H9 (cell line): ENCODE data around the gene LPAR3. TPM values are rescaled to one million over a fixed set of nuclear protein-coding genes. Genes with fewer than 3 reads are reported as not detected.

Experiments
- DNase-seq: peaks from one replicate; pipeline ENCODE4 v3.0.0-alpha.2; 2017
- H2AFZ ChIP-seq: one replicate; pipeline ENCODE4 v1.6.1; 2013; ENCODE audit warnings: mild to moderate bottlenecking, low read length, control low read depth, moderate library complexity
- H2AK5ac ChIP-seq: 2 replicates; pipeline ENCODE4 v1.6.1; 2013; ENCODE audit warnings: low read length, control low read depth, mixed read lengths; ENCODE audit not compliant: insufficient read length
- H2BK120ac ChIP-seq: one replicate; pipeline ENCODE4 v1.6.1; 2013; ENCODE audit warnings: low read depth, mild to moderate bottlenecking, low read length, control low read depth, inconsistent platforms; ENCODE audit not compliant: poor library complexity, severe bottlenecking
- H2BK12ac ChIP-seq: 2 replicates; pipeline ENCODE4 v1.6.1; 2013; ENCODE audit warnings: low read length, control low read depth, mixed read lengths, low read depth; ENCODE audit not compliant: insufficient read length
- H2BK15ac ChIP-seq: 2 replicates; pipeline ENCODE4 v1.6.1; 2013; ENCODE audit warnings: low read depth, low read length, control low read depth
- H2BK20ac ChIP-seq: one replicate; pipeline ENCODE4 v1.6.1; 2013; ENCODE audit warnings: low read depth, mild to moderate bottlenecking, low read length, control low read depth, inconsistent platforms; ENCODE audit not compliant: poor library complexity, severe bottlenecking
- H2BK5ac ChIP-seq: 2 replicates; pipeline ENCODE4 v1.6.1; 2013; ENCODE audit warnings: low read length, control low read depth, mixed read lengths; ENCODE audit not compliant: insufficient read length
- H3K14ac ChIP-seq: 2 replicates; pipeline ENCODE4 v1.6.1; 2013; ENCODE audit warnings: low read length, control low read depth; ENCODE audit not compliant: insufficient read depth
- H3K18ac ChIP-seq: 2 replicates; pipeline ENCODE4 v1.6.1; 2013; ENCODE audit warnings: low read depth, mild to moderate bottlenecking, mixed read lengths, low read length, control low read depth; ENCODE audit not compliant: insufficient read length
- H3K23ac ChIP-seq: 2 replicates; pipeline ENCODE4 v1.6.1; 2013; ENCODE audit warnings: low read length, control low read depth, mixed read lengths, low read depth; ENCODE audit not compliant: insufficient read length
- H3K23me2 ChIP-seq: 2 replicates; pipeline ENCODE4 v1.6.1; 2013; ENCODE audit warnings: low read depth, mild to moderate bottlenecking, mixed read lengths, low read length, control low read depth; ENCODE audit not compliant: insufficient read length, poor library complexity, severe bottlenecking
- H3K27ac ChIP-seq: 2 replicates; pipeline ENCODE4 v1.5.1; 2013; ENCODE audit warnings: low read length, control low read depth, mixed read lengths, low read depth; ENCODE audit not compliant: insufficient read length
- H3K27me3 ChIP-seq: 2 replicates; pipeline ENCODE4 v1.6.1; 2013; ENCODE audit warnings: low read length, control low read depth, inconsistent platforms; ENCODE audit not compliant: insufficient read depth
- H3K4ac ChIP-seq: 2 replicates; pipeline ENCODE4 v1.6.1; 2013; ENCODE audit warnings: low read depth, mild to moderate bottlenecking, control low read depth, inconsistent platforms, low read length, moderate library complexity
- H3K4me1 ChIP-seq: 2 replicates; pipeline ENCODE4 v1.6.1; 2013; ENCODE audit warnings: low read length, control low read depth, inconsistent platforms; ENCODE audit not compliant: insufficient read depth
- H3K4me2 ChIP-seq: 2 replicates; pipeline ENCODE4 v1.6.1; 2013; ENCODE audit warnings: low read length, control low read depth, mixed read lengths; ENCODE audit not compliant: insufficient read length, insufficient read depth
- H3K56ac ChIP-seq: 2 replicates; pipeline ENCODE4 v1.6.1; 2013; ENCODE audit warnings: low read depth, mild to moderate bottlenecking, mixed read lengths, low read length, control low read depth; ENCODE audit not compliant: insufficient read length
- H3K79me1 ChIP-seq: 2 replicates; pipeline ENCODE4 v1.6.1; 2013; ENCODE audit warnings: low read depth, mild to moderate bottlenecking, moderate library complexity, low read length, control low read depth, inconsistent platforms; ENCODE audit not compliant: insufficient read depth, poor library complexity, severe bottlenecking
- H3K79me2 ChIP-seq: 2 replicates; pipeline ENCODE4 v1.6.1; 2013; ENCODE audit warnings: low read length, control low read depth, inconsistent platforms; ENCODE audit not compliant: insufficient read depth
- H3K9ac ChIP-seq: 2 replicates; pipeline ENCODE4 v1.6.1; 2013; ENCODE audit warnings: low read length, control low read depth, mixed read lengths; ENCODE audit not compliant: insufficient read length; ENCODE audit errors: extremely low read depth
- H3K9me3 ChIP-seq: one replicate; pipeline ENCODE4 v1.6.1; 2013; ENCODE audit warnings: low read depth, low read length, inconsistent platforms; ENCODE audit not compliant: control insufficient read depth
- H3T11ph ChIP-seq: one replicate; pipeline ENCODE4 v1.6.1; 2013; ENCODE audit warnings: mild to moderate bottlenecking, low read length, control low read depth, inconsistent platforms
- H4K20me1 ChIP-seq: one replicate; pipeline ENCODE4 v1.6.1; 2013; ENCODE audit not compliant: control insufficient read depth, insufficient read length, insufficient read depth
- H4K5ac ChIP-seq: 2 replicates; pipeline ENCODE4 v1.6.1; 2013; ENCODE audit warnings: low read depth, mild to moderate bottlenecking, mixed read lengths, low read length, control low read depth; ENCODE audit not compliant: insufficient read length
- H4K8ac ChIP-seq: replicated peaks from 2 replicates; pipeline ENCODE4 v1.6.1; 2013; ENCODE audit warnings: low read length, control low read depth, mixed read lengths, low read depth; ENCODE audit not compliant: insufficient read length
- H4K91ac ChIP-seq: 2 replicates; pipeline ENCODE4 v1.6.1; 2013; ENCODE audit warnings: low read depth, mild to moderate bottlenecking, moderate library complexity, mixed read lengths, low read length, control low read depth; ENCODE audit not compliant: insufficient read length
- H3K27ac Mint-ChIP-seq, 3 experiments: 2 replicates in 2 of 3; 3 replicates in 1 of 3; pipeline ENCODE4 v1.8.0; 2020 to 2021; ENCODE audit warnings: mixed read lengths in 3 of 3, mild to moderate bottlenecking in 1 of 3, moderate library complexity in 1 of 3
- H3K27me3 Mint-ChIP-seq: 2 replicates; pipeline ENCODE4 v1.8.0; 2021; ENCODE audit warnings: low read depth, mild to moderate bottlenecking, moderate library complexity, mixed read lengths
- H3K36me3 Mint-ChIP-seq, 3 experiments: 2 replicates in 2 of 3; 3 replicates in 1 of 3; pipeline ENCODE4 v1.8.0; 2020 to 2021; ENCODE audit warnings: low read depth in 3 of 3, mixed read lengths in 3 of 3; ENCODE audit not compliant: insufficient read depth in 1 of 3
- H3K4me1 Mint-ChIP-seq, 2 experiments: 2 replicates each; pipeline ENCODE4 v1.8.0; 2020; ENCODE audit warnings: mixed read lengths in 2 of 2
- H3K4me3 Mint-ChIP-seq, 2 experiments: 2 replicates in 1 of 2; 3 replicates in 1 of 2; pipeline ENCODE4 v1.8.0; 2020 to 2021; ENCODE audit warnings: mild to moderate bottlenecking in 2 of 2, mixed read lengths in 2 of 2, moderate library complexity in 1 of 2
- H3K9me3 Mint-ChIP-seq, 2 experiments: 2 replicates in 1 of 2; 3 replicates in 1 of 2; pipeline ENCODE4 v1.8.0; 2020; ENCODE audit warnings: mild to moderate bottlenecking in 2 of 2, mixed read lengths in 2 of 2, moderate library complexity in 1 of 2
- CTCF ChIP-seq: fragments of 200-600 bp; sonication (generic); conservative IDR thresholded peaks from 3 replicates; pipeline ENCODE4 v1.8.0; 2021; ENCODE audit warnings: antibody characterized with exemption, mild to moderate bottlenecking
- WGBS: extraction: QIAGEN DNeasy Blood & Tissue Kit; methylation state at CpG from one replicate; pipeline ENCODE4 v1.1.7; 2013; ENCODE audit warnings: missing lambda C conversion rate, low lambda C conversion rate, mixed read lengths; ENCODE audit not compliant: insufficient read length; ENCODE audit errors: extremely low coverage; 5-methylcytosine and 5-hydroxymethylcytosine counted together
- total RNA-seq: library from RNA; stranded (reverse); gene quantifications from 2 replicates; pipeline ENCODE4 v1.2.1, GENCODE V29; 2021

Gene LPAR3
- total RNA-seq, 1 experiment from 2014 or later: 3.0 TPM

DNA sequence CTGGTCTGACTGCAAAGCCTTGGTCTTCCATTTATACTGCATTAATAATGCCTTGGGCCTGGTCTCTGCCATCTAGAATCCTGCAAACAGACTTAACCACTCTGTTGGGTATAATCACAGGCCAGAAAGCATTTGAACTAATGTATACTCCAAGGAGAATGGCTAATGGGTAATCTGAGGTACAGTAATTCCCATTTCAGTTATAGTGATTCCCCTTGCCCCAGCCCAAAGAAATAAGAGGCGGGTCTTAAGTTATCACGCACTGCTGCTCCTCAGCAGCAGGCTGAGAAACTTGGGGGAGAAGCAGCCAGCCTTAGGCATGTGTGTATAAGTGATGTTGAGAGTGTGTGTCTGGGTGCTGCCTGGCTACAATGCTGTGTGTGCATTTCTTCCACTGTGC, 2.4 kb downstream of the LPAR3 start:
- no CpG with 5 or more reads among the region's 2 CpGs for WGBS
- Mint-ChIP-seq H3K4me1 (peaks cover 28% of the 10 kb centered on the region in 2 experiments), H3K4me3 (peak overlapping the region in 1 of 2 experiments; percentile 61; a peak in 1 of 5 replicates), H3K27me3 (peaks cover 59% of the 10 kb centered on the region), H3K27ac (no peak overlapping the region), H3K9me3 (no peaks in the 10 kb centered on the region), H3K36me3 (peaks cover 0 to 21% (median 0%) of the 10 kb centered on the region in 3 experiments; a peak in 4 of 7 replicates)
- no peak overlapping the region for H3K14ac ChIP-seq
- no peak overlapping the region for H3K27ac ChIP-seq
- no peak overlapping the region for H2BK12ac ChIP-seq
- H3K4ac ChIP-seq: no peak overlapping the region
- no peak overlapping the region for H2AFZ ChIP-seq
- H3K4me1 ChIP-seq: no peaks in the 10 kb centered on the region
- no peak for DNase-seq
- H3K79me2 ChIP-seq: no peaks in the 10 kb centered on the region
- no peak for TF ChIP-seq CTCF
- no peak overlapping the region for H2BK120ac ChIP-seq
- H3K23ac ChIP-seq: no peak overlapping the region
- no peak overlapping the region for H3K18ac ChIP-seq
- no peak overlapping the region for H2BK5ac ChIP-seq
- H3K9ac ChIP-seq: no peak overlapping the region
- no peak overlapping the region for H2AK5ac ChIP-seq
- H4K8ac ChIP-seq: no peak overlapping the region
- no peaks in the 10 kb centered on the region for H4K20me1 ChIP-seq
- no peak overlapping the region for H3K56ac ChIP-seq
- no peak overlapping the region for H3K4me2 ChIP-seq
- H3K23me2 ChIP-seq: peaks cover 6% of the 10 kb centered on the region
- no peak overlapping the region for H2BK15ac ChIP-seq
- no peak overlapping the region for H4K91ac ChIP-seq
- no peaks in the 10 kb centered on the region for H3K79me1 ChIP-seq
- H3T11ph ChIP-seq: no peak overlapping the region
- H3K27me3 ChIP-seq: no peaks in the 10 kb centered on the region; the same call in 1 of the 2 replicates
- H4K5ac ChIP-seq: no peak overlapping the region
- H3K9me3 ChIP-seq: no peaks in the 10 kb centered on the region
- no peak overlapping the region for H2BK20ac ChIP-seq
